CD4-positive, alpha-beta T cell treated with Interleukin-15 for 4 hours (primary cell): ENCODE results near the gene CPNE6.

Experiments
- DNase-seq: peaks from one replicate; pipeline ENCODE4 v3.0.0-alpha.2; 2020; ENCODE audit warnings: low spot score

The CPNE6 gene

GRCh38 chr14:24069411-24069735, 2.0 kb upstream of the CPNE6 start:
- DNase-seq: no peak

- DNase-seq: no peak
These were observed 848 bp upstream of the CPNE6 start for GRCh38 chr14:24070285-24071143.

- no peak for DNase-seq
These were observed 571 bp downstream of the CPNE6 start for GRCh38 chr14:24071836-24072430.

GRCh38 chr14:24072436-24072835, 1.1 kb downstream of the CPNE6 start:
- DNase-seq: no peak

GRCh38 chr14:24072881-24073877, 1.8 kb downstream of the CPNE6 start:
- no peak for DNase-seq

- no peak for DNase-seq
These were observed 3.5 kb downstream of the CPNE6 start for GRCh38 chr14:24074625-24075484.

GRCh38 chr14:24075485-24076301, 4.3 kb downstream of the CPNE6 start:
- DNase-seq: no peak

- no peak for DNase-seq
These were observed 4.9 kb downstream of the CPNE6 start for GRCh38 chr14:24076302-24076601.

- DNase-seq: no peak
These were observed 5.7 kb downstream of the CPNE6 start for GRCh38 chr14:24077086-24077485.

- DNase-seq: no peak
These were observed 6.8 kb downstream of the CPNE6 start for GRCh38 chr14:24078146-24078545.

GRCh38 chr14:24079491-24080141, 8.3 kb downstream of the CPNE6 start:
- DNase-seq: no peak

GRCh38 chr14:24080142-24080530, 8.8 kb downstream of the CPNE6 start:
- no peak for DNase-seq

GRCh38 chr14:24080888-24081738, 9.8 kb downstream of the CPNE6 start:
- peak; percentile 63 for DNase-seq

- no peak for DNase-seq
These were observed 10.4 kb downstream of the CPNE6 start for GRCh38 chr14:24081739-24082211.

GRCh38 chr14:24082411-24083080, 11.2 kb downstream of the CPNE6 start:
- no peak for DNase-seq

GRCh38 chr14:24083462-24083861, 12.1 kb downstream of the CPNE6 start:
- DNase-seq: no peak

- no peak for DNase-seq
These were observed 13.1 kb downstream of the CPNE6 start for GRCh38 chr14:24084440-24084839.

GRCh38 chr14:24085215-24085614, 13.9 kb downstream of the CPNE6 start:
- no peak for DNase-seq
